GM10266 (cell line): ENCODE measurements around the gene ATP6AP1.

ENCODE experiments used
- DNase-seq: peaks from one replicate; pipeline ENCODE4 v3.0.0; 2012; ENCODE audit errors: extremely low spot score
- CTCF ChIP-seq: IDR thresholded peaks from 2 replicates; pipeline ENCODE4 v1.5.1; 2012; ENCODE audit warnings: mild to moderate bottlenecking, low read depth; ENCODE audit not compliant: control insufficient read depth, insufficient read depth; ENCODE audit errors: missing control alignments

ATP6AP1 gene

GRCh38 chrX:154449618-154450017 is 21.1 kb downstream of the ATP6AP1 start:
- TF ChIP-seq CTCF: no peak
- DNase-seq: no peak

GRCh38 chrX:154450312-154450711 is 21.8 kb downstream of the ATP6AP1 start:
- TF ChIP-seq CTCF: no peak
- no peak for DNase-seq

- no peak for TF ChIP-seq CTCF
- DNase-seq: no peak
These were observed 24.3 kb downstream of the ATP6AP1 start for GRCh38 chrX:154452823-154453222.

GRCh38 chrX:154457491-154458115 is 29.1 kb downstream of the ATP6AP1 start:
- peak; percentile 87 for DNase-seq
- no peak for TF ChIP-seq CTCF

- DNase-seq: peak; percentile 84
- TF ChIP-seq CTCF: no peak
These were observed 29.9 kb downstream of the ATP6AP1 start, which contains the start of gene PLXNA3 for GRCh38 chrX:154458116-154458953. TSS of gene PLXNA3 (plus strand) at chrX:154458281. CDS start at chrX:154460184, 1,903 bp downstream.

GRCh38 chrX:154458954-154459778 is 30.7 kb downstream of the ATP6AP1 start:
- TF ChIP-seq CTCF: no peak
- DNase-seq: no peak
